H1 (cell line): ENCODE data around the gene DLK1. TPM values are rescaled to one million over a fixed set of nuclear protein-coding genes. Genes with fewer than 3 reads are reported as not detected.

ENCODE experiments used
- ASH2L ChIP-seq: fragments of 200-600, 300-600 bp; sonication (generic); IDR thresholded peaks from one replicate; pipeline ENCODE4 v1.7.1; 2017; ENCODE audit warnings: low read length
- POLR2AphosphoS5 ChIP-seq: IDR thresholded peaks from 2 replicates; pipeline ENCODE4 v1.6.1; 2011; ENCODE audit warnings: low read depth, low read length
- RXRA ChIP-seq: IDR thresholded peaks from 2 replicates; pipeline ENCODE4 v1.6.1; 2011; ENCODE audit warnings: low read depth, mild to moderate bottlenecking, low read length, moderate library complexity; ENCODE audit not compliant: insufficient read depth
- SAP30 ChIP-seq: fragments of 300-600 bp; sonication (generic); IDR thresholded peaks from 2 replicates; pipeline ENCODE4 v1.7.1; 2012; ENCODE audit warnings: low read length, moderate library complexity, mild to moderate bottlenecking, inconsistent platforms; ENCODE audit not compliant: insufficient read depth, insufficient replicate concordance
- polyA plus RNA-seq, 7 experiments: library from polyadenylated mRNA; depleted of rRNA in 3 of 7; stranded (reverse) in 5 of 7; unstranded in 2 of 7; fragments of >200 nt in 5 of 7; fragments of 200-250 nt in 2 of 7; gene quantifications; 1 replicate in 5 of 7; 2 replicates in 1 of 7; 4 replicates in 1 of 7; pipeline versions ENCODE4 v1.2.1 to v1.2.3, GENCODE V29; 2011 to 2013; ENCODE audit warnings: missing spikeins in 2 of 7, mixed read lengths in 2 of 7
- total RNA-seq: library from RNA; stranded (reverse); fragmentation: NEBNext Ultra II Directional; extraction: Animal tissue kit (Norgen Biotek cat#: 25700); gene quantifications from 2 replicates; pipeline ENCODE4 v1.2.1, GENCODE V29; 2021

Gene DLK1
- total and polyA plus RNA-seq, 2 of the 8 experiments (the other 6 are each of a cell fraction or from before 2014, with no cell fraction given), result 1.3 to 2.4 TPM

DNA sequence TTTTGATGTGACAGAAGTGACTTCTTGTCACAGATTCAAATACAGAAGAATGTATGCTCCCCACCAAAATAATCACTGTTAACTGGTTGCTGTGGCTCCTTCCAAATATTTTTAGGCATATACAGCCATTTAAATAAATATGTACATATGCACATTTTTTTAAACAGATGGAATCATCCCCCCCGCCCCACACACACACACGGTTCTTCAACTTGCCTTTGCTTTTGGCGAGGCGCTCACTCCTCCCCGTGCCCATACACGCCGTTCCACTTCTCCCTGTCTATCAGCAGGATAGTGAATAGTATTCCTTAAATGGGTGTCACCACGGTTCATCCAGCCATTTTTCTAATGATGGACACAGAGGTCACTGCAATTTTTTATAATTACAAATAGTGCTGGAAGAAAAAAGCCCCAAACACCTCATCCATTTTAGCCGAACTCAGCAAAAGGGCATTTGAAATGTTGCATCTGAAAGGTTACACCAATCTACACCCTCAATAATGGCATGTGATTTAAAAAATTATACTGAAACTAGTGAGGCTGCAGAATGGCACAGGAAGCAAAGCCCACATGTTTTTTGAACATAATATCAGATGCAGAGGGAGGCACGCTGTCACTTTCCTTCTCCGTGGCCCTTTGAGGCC lies 60.0 kb downstream of the DLK1 start (continued):
- no peak for TF ChIP-seq RXRA
- TF ChIP-seq POLR2AphosphoS5, result no peak
- TF ChIP-seq SAP30, result no peak
- TF ChIP-seq ASH2L, result no peak
